Measurements from ENCODE around the gene CHN1. TPM values are rescaled to one million over a fixed set of nuclear protein-coding genes. Genes with fewer than 3 reads are reported as not detected.

CHN1 gene
- total RNA-seq, 1 experiment from 2014 or later = 0.37 TPM

DNA sequence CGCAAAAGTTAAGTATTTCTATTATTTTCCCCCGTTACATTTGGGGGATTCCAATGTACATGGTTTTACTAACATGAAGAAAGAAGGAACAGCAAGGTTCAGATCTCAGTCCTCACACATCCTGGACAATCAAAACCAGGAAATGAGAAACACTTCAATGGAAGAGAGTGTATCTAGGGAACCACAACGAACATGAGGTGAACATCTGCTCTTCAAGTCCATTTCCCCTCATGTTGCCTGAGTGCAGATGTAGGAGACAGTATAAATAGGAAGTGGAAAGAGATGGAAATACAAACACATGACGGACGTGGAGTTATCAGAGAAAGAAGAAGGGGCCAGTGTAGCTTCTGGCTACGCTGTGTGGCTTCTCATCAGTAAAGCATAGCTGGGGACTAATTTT is 52.6 kb downstream of the CHN1 start:
- Histone ChIP-seq H3K4me2 (ENCODE audit: low read depth, low read length, poor library complexity, severe bottlenecking) (no peak overlapping the region), H3K79me2 (ENCODE audit: low read length) (no peaks in the 10 kb centered on the region), H3K4me1 (ENCODE audit: low read length) (no peaks in the 10 kb centered on the region), H3K9me3 (ENCODE audit: low read length) (no peaks in the 10 kb centered on the region), H3K36me3 (ENCODE audit: insufficient read depth, low read length) (no peaks in the 10 kb centered on the region), H4K20me1 (ENCODE audit: insufficient read depth, low read depth, low read length) (no peaks in the 10 kb centered on the region), H3K4me3 (ENCODE audit: low read length) (no peak overlapping the region), H2AFZ (ENCODE audit: low read length) (no peak overlapping the region), H3K9ac (ENCODE audit: low read length) (no peak overlapping the region), H3K9me2 (replicated peaks; ENCODE audit: insufficient read depth, low read length) (no peaks in the 10 kb centered on the region), H3K27me3 (ENCODE audit: low read length) (no peaks in the 10 kb centered on the region), H3K27ac (ENCODE audit: low read length) (no peak overlapping the region)
- no peak for DNase-seq

DNA sequence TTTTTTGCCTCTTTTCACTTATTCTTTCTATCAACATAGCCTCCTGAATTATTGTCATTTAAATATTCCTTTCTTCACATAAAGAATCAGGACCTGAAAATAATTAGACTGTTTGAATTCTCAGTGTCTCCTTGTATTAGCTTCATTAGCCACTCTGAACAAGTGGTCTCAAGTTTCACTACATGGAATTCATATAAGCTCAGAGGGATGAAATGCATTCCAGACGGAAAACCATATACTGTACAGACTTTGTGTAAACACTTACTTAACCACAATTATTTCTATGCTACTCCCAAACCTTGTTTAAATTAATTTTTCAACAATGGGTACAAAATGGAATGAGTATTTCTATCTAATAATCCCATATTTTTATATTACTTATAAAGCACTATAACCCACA is 53.4 kb downstream of the CHN1 start:
- Histone ChIP-seq H3K4me3 (ENCODE audit: low read length) (no peak overlapping the region), H3K27me3 (ENCODE audit: low read length) (no peaks in the 10 kb centered on the region), H3K4me2 (ENCODE audit: low read depth, low read length, poor library complexity, severe bottlenecking) (no peak overlapping the region), H3K9ac (ENCODE audit: low read length) (no peak overlapping the region), H3K79me2 (ENCODE audit: low read length) (no peaks in the 10 kb centered on the region), H3K27ac (ENCODE audit: low read length) (no peak overlapping the region), H3K9me3 (ENCODE audit: low read length) (no peaks in the 10 kb centered on the region), H2AFZ (ENCODE audit: low read length) (no peak overlapping the region), H4K20me1 (ENCODE audit: insufficient read depth, low read depth, low read length) (no peaks in the 10 kb centered on the region), H3K36me3 (ENCODE audit: insufficient read depth, low read length) (no peaks in the 10 kb centered on the region), H3K4me1 (ENCODE audit: low read length) (no peaks in the 10 kb centered on the region), H3K9me2 (replicated peaks; ENCODE audit: insufficient read depth, low read length) (no peaks in the 10 kb centered on the region)
- no peak for DNase-seq

DNA sequence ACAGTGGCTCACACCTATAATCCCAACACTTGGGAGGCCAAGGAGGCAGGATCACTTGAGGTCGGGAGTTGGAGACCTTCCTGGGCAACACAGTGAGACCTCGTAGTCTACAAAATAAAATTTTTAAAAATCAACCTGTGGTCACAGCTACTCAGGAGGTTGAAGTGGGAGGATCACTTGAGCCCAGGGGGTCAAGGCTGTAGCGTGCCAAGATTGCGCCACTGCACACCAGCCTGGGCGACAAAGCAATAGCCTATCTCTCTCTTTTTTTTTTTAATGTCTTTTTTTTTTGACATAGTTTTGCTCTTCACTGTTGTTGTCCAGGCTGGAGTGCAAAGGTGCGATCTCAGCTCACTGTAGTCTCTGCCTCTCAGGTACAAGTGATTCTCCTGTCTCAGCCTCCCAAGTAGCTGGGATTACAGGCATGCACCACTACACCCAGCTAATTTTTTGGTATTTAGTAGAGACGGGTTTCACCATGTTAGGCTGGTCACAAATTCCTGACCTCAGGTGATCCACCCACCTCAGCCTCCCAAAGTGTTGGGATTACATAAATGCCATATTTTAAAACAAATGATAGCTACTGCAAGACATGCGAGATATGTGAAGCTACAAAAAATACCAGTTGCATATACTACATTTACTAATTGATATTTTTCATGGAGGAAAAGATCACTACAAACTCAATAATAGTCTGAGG is 55.0 kb downstream of the CHN1 start:
- DNase-seq = no peak
- Histone ChIP-seq H4K20me1 (ENCODE audit: insufficient read depth, low read depth, low read length) (no peaks in the 10 kb centered on the region), H3K9ac (ENCODE audit: low read length) (no peak overlapping the region), H2AFZ (ENCODE audit: low read length) (no peak overlapping the region), H3K9me3 (ENCODE audit: low read length) (no peaks in the 10 kb centered on the region), H3K36me3 (ENCODE audit: insufficient read depth, low read length) (no peaks in the 10 kb centered on the region), H3K79me2 (ENCODE audit: low read length) (no peaks in the 10 kb centered on the region), H3K4me2 (ENCODE audit: low read depth, low read length, poor library complexity, severe bottlenecking) (no peak overlapping the region), H3K27ac (ENCODE audit: low read length) (no peak overlapping the region), H3K4me1 (ENCODE audit: low read length) (no peaks in the 10 kb centered on the region), H3K27me3 (ENCODE audit: low read length) (no peaks in the 10 kb centered on the region), H3K9me2 (replicated peaks; ENCODE audit: insufficient read depth, low read length) (no peaks in the 10 kb centered on the region), H3K4me3 (ENCODE audit: low read length) (no peak overlapping the region)

DNA sequence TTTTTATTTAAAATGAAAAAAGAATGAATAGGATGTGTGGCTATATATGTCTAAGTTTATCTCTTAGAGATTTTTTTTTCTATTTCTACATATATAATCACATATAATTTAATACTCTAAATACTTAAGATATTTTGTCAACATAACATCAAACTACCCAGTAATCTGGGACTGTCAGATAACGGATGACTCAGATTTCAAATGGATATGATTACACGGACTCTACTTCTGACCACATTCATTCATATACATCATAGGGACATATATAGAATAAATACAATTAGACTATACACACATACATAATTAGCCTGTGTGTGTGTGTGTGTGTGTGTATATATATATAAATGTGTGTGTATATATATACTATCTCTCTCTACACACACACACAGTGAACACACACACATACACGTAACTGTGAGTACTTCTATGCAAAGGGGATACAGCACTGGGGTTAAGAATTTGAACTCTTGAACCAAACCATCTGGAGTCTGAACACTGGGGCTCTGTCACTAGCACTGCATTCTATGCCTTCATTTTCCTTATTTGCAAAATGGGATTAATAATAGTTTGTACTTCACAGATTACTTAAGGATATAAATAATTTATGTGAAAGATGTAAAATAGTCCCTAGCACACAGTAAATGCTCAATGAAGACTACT is 59.5 kb downstream of the CHN1 start:
- no peak overlapping the region for H3K27ac ChIP-seq (ENCODE audit: low read length)
- no peaks in the 10 kb centered on the region for H3K36me3 ChIP-seq (ENCODE audit: insufficient read depth, low read length)
- no peaks in the 10 kb centered on the region for H3K27me3 ChIP-seq (ENCODE audit: low read length)
- no peaks in the 10 kb centered on the region for H3K79me2 ChIP-seq (ENCODE audit: low read length)
- H3K4me2 ChIP-seq (ENCODE audit: low read depth, low read length, poor library complexity, severe bottlenecking) = no peak overlapping the region
- H3K9me2 ChIP-seq (replicated peaks; ENCODE audit: insufficient read depth, low read length) = no peaks in the 10 kb centered on the region
- no peaks in the 10 kb centered on the region for H3K9me3 ChIP-seq (ENCODE audit: low read length)
- no peak for DNase-seq
- H3K4me3 ChIP-seq (ENCODE audit: low read length) = no peak overlapping the region
- H2AFZ ChIP-seq (ENCODE audit: low read length) = no peak overlapping the region
- H4K20me1 ChIP-seq (ENCODE audit: insufficient read depth, low read depth, low read length) = no peaks in the 10 kb centered on the region
- H3K4me1 ChIP-seq (ENCODE audit: low read length) = no peaks in the 10 kb centered on the region
- no peak overlapping the region for H3K9ac ChIP-seq (ENCODE audit: low read length)

DNA sequence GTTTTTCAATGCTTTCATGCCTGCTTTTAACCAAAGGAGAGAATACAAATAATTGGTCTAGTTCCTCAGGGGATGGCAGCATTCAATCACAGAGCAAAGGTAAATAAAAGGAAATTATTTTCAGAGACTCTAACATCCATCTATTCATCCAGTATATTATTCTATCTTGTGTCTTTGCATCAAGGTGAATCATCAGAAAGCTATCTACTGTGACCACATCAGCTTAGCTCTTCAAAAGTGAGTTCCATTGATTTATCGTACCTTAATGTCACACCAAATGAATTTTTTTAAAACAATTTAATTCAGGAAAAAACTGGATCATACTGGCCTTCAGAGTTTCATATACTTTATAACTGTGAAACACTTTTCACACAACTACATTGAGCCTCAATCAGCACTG is 66.1 kb downstream of the CHN1 start:
- Histone ChIP-seq H3K4me2 (ENCODE audit: low read depth, low read length, poor library complexity, severe bottlenecking) (no peak overlapping the region), H3K27me3 (ENCODE audit: low read length) (no peaks in the 10 kb centered on the region), H3K9me3 (ENCODE audit: low read length) (no peaks in the 10 kb centered on the region)

DNA sequence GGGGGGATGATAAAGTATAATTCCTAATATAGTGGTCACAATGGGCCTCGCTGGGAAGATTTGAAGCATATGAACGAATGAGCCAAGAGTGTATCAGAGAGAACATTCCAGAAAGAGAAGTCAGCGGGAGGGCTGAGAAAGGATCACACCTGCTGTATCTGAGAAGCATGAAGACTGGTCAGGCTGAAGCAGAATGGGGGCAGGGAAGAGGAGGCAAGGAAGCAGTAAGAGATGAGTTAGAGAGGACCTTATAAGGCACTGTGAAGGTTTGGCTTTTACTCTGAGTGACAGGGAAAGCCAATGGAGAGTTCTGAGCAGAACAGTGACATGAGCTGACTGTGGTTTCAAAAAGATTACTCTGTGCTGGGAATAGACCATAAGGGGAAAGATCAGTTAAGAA is 73.5 kb downstream of the CHN1 start:
- Histone ChIP-seq H3K4me3 (ENCODE audit: low read length) (no peak overlapping the region), H3K4me2 (ENCODE audit: low read depth, low read length, poor library complexity, severe bottlenecking) (no peak overlapping the region), H4K20me1 (ENCODE audit: insufficient read depth, low read depth, low read length) (no peaks in the 10 kb centered on the region), H3K9me2 (replicated peaks; ENCODE audit: insufficient read depth, low read length) (no peaks in the 10 kb centered on the region), H3K27ac (ENCODE audit: low read length) (no peak overlapping the region), H3K36me3 (ENCODE audit: insufficient read depth, low read length) (no peaks in the 10 kb centered on the region), H3K27me3 (ENCODE audit: low read length) (no peaks in the 10 kb centered on the region), H3K9me3 (ENCODE audit: low read length) (no peaks in the 10 kb centered on the region), H3K79me2 (ENCODE audit: low read length) (no peaks in the 10 kb centered on the region), H3K4me1 (ENCODE audit: low read length) (no peaks in the 10 kb centered on the region), H2AFZ (ENCODE audit: low read length) (no peak overlapping the region), H3K9ac (ENCODE audit: low read length) (no peak overlapping the region)
- no peak for DNase-seq

More for the DNA sequence above, 66.1 kb downstream of the CHN1 start:
- Histone ChIP-seq H3K36me3 (ENCODE audit: insufficient read depth, low read length) (no peaks in the 10 kb centered on the region), H3K27ac (ENCODE audit: low read length) (no peak overlapping the region), H3K79me2 (ENCODE audit: low read length) (no peaks in the 10 kb centered on the region), H3K9ac (ENCODE audit: low read length) (no peak overlapping the region), H4K20me1 (ENCODE audit: insufficient read depth, low read depth, low read length) (no peaks in the 10 kb centered on the region), H3K4me3 (ENCODE audit: low read length) (no peak overlapping the region), H2AFZ (ENCODE audit: low read length) (no peak overlapping the region), H3K9me2 (replicated peaks; ENCODE audit: insufficient read depth, low read length) (no peaks in the 10 kb centered on the region), H3K4me1 (ENCODE audit: low read length) (no peaks in the 10 kb centered on the region)
- DNase-seq = no peak

DNA sequence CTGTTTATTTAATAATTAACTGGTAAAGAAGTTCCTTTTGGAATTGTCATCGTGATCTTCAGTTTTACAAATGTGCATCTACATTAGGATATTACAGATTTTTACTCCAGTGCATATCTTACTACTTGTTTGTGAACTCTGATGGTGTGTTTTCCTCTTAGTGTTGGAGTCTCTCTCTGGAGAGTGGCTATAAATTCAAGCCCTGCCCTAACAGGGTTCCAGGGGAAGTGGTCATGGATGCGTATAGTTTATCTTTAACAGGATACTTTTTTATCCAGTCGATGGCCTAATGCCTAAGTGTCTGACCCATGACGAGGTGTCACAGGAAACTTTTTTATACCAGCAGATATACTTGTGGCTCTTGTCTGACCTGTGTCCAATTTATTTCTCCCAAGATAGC is 75.4 kb downstream of the CHN1 start:
- no peaks in the 10 kb centered on the region for H3K9me3 ChIP-seq (ENCODE audit: low read length)
- H3K79me2 ChIP-seq (ENCODE audit: low read length) = no peaks in the 10 kb centered on the region
- no peaks in the 10 kb centered on the region for H3K36me3 ChIP-seq (ENCODE audit: insufficient read depth, low read length)
- H2AFZ ChIP-seq (ENCODE audit: low read length) = no peak overlapping the region
- H3K9ac ChIP-seq (ENCODE audit: low read length) = no peak overlapping the region
- no peak overlapping the region for H3K4me3 ChIP-seq (ENCODE audit: low read length)
- no peaks in the 10 kb centered on the region for H3K4me1 ChIP-seq (ENCODE audit: low read length)
- H3K9me2 ChIP-seq (replicated peaks; ENCODE audit: insufficient read depth, low read length) = no peaks in the 10 kb centered on the region
- H4K20me1 ChIP-seq (ENCODE audit: insufficient read depth, low read depth, low read length) = no peaks in the 10 kb centered on the region
- no peak overlapping the region for H3K4me2 ChIP-seq (ENCODE audit: low read depth, low read length, poor library complexity, severe bottlenecking)
- no peak overlapping the region for H3K27ac ChIP-seq (ENCODE audit: low read length)
- no peak for DNase-seq
- no peaks in the 10 kb centered on the region for H3K27me3 ChIP-seq (ENCODE audit: low read length)

DNA sequence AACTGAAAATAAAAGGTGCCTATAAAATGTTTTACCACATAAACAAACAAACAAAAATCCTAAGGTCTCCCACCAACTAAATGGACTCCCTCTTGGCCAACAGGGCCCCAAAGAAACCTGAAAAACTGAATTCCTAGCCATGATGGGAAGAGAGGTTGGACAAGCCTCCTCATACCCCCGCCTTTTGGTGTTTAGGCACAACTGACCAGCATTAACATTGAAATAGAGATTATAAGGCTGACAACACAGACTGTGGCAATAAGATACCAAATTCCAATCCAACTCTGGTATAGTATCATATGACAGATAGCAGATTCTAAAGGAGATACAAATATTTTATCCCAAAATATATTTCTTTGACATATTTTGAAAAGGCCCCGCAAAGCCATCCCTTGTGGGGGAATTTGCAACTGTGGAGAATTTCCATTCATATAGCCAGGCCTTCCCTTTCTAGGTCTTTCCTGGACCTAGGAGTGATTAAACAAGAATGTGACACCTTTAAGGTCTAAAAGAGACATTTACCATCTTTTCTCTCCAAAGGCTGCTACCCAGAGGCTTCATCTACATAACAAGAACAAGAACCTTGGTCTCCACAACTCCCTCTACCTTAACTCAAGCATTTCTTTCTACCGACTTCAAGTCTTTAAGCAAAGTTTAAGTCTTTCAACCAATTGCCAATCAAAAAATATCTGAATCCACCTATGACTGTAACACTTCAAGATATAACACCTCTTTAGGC is 80.0 kb downstream of the CHN1 start:
- Histone ChIP-seq H3K27me3 (ENCODE audit: low read length) (no peaks in the 10 kb centered on the region), H3K4me3 (ENCODE audit: low read length) (no peak overlapping the region), H3K4me1 (ENCODE audit: low read length) (no peaks in the 10 kb centered on the region), H4K20me1 (ENCODE audit: insufficient read depth, low read depth, low read length) (no peaks in the 10 kb centered on the region), H2AFZ (ENCODE audit: low read length) (no peak overlapping the region), H3K9me3 (ENCODE audit: low read length) (no peaks in the 10 kb centered on the region), H3K27ac (ENCODE audit: low read length) (no peak overlapping the region), H3K9ac (ENCODE audit: low read length) (no peak overlapping the region), H3K4me2 (ENCODE audit: low read depth, low read length, poor library complexity, severe bottlenecking) (no peak overlapping the region), H3K36me3 (ENCODE audit: insufficient read depth, low read length) (no peaks in the 10 kb centered on the region), H3K79me2 (ENCODE audit: low read length) (no peaks in the 10 kb centered on the region), H3K9me2 (replicated peaks; ENCODE audit: insufficient read depth, low read length) (no peaks in the 10 kb centered on the region)
- DNase-seq = no peak

Data from Karpas-422 (cell line).